ENCODE measurements around the gene LCOR.
"Not testable (repeated sequence)": the region's sequence is repeated elsewhere in the genome, so short reads cannot be mapped to it uniquely, and the experiment has no call there.

The LCOR gene

DNA sequence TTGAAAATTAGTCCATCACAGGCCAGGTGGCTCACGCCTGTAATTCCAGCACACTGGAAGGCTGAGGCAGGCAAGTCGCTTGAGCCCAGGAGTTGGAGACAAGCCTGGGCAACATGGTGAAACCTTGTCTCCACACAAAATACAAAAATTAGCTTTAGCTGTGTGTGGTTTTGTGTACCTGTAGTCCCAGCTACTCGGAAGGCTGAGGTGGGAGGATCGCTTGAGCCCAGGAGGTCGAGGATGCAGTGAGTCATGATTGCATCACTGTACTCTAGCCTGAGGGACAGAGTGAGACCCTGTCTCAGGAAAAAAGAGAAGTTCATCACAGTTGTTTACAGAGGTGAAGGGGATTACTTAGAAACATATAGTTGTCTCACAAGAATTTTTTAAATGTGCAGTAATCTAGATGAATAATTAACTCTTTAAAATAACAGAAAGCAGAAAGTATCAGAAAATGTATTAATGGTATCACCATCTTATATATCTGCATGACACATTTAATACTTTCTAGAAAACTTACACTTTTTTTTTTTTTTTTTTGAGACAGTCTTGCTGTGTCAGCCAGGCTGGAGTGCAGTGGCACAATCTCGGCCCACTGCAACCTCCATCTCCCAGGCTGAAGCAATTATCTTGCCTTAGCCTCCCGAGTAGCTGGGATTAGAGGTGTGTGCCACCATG is 8.9 kb downstream of the LCOR start:
- no peak for DNase-seq (ENCODE audit: low spot score)

DNA sequence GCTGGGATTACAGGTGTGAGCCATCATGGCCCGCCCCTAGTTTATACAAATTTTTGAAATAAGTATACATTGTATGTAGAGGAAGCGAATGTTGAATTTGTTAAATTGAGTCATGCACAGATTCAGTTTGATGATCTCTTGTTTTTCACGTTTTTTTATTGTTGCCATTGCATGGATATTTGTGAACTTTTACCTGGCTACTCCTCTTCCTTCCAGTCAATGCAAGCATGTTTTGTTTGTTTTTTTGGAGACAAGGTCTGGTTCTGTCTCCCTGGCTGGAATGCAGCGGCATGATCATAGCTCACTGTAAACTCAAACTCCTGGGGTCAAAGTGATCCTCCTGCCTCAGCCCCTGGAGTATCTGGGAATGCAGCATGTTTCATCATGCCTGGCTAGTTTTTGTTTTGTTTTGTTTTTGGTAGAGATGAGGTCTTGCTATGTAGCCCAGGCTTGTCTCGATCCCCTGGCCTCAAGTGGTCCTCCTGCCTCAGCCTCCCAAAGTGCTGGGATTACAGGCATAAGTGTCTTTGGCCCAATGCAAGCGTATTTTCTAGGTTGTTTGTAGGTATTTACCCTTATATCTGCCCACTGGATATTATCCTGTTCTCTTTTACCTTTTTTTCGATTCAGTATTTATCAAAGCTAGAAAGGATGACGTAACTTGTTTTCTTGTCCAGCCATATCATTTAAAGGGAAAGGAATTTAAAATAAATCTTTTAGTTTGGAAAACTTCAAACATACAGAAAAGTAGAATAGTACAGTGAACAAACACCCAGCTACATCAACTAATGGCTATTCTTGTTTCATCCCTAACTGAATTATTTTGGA is 11.0 kb downstream of the LCOR start:
- no peak for DNase-seq (ENCODE audit: low spot score)

DNA sequence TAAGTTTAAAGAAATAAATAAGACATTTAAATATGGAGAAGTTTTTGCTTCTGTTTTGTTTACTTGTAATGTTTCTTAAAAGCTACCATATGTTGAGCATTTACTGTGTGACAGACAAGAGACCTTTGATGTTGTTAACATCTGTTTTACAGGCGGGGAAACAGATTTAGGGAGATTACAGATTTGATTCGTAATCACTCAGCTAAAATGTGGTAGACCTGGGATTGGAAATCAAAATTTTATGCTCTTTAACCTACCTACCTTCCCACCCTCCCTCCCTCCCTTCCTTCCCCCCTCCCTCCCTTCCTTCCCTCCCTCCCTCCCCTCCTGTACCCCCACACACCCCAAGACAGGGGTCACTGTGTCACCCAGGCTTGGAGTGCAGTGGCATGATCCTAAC is 11.7 kb downstream of the LCOR start:
- DNase-seq (ENCODE audit: low spot score), result no peak

DNA sequence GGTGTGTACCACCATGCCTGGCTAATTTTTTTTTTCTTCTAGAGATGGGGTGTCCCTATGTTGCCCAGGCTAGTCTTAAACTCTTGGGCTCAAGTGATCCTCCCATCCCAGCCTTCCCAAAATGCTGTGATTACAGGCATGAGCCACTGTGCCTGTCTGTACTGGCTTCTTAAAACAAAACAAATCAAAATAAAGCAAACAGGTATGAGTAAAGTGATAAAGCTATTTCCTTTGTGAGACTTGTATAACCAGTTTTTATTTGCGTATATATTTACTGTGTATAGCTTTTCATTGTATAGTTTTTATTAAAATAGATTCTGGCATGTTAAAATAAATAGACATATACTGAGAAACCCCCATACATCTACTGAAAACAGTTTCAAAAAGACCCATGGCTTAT is 14.3 kb downstream of the LCOR start:
- no peak for DNase-seq (ENCODE audit: low spot score)

DNA sequence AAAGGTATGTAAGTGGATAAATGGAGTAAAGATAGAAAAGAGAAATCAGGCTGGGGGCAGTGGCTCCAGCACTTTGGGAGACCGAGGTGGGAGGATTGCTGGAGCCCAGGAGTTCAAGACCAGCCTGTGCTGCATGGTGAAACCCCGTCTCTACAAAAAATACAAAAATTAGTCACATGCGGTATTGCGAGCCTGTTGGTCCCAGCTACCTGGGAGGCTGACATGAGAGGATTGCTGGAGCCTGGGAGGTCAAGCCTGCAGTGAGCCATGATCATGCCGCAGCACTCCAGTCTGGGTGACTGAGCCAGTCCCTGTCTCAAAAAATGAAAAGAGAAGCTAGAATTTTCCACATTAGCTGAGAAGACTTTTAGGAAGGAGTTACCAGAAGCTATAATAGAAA is 14.8 kb downstream of the LCOR start:
- no peak for DNase-seq (ENCODE audit: low spot score)

DNA sequence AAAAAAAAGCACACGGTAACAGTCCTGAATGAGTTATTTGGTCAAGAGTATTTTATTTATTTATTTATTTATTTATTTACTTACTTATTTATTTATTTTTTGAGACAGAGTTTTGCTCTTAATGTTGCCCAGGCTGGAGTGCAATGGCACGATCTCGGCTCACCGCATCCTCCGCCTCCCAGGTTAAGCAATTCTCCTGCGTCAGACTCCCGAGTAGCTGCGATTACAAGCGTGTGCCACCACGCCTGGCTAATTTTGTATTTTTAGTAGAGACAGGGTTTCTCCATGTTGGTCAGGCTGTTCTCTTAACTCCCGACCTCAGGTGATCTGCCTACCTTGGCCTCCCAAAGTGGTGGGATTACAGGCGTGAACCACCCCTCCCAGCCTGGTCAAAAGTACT is 15.3 kb downstream of the LCOR start:
- not testable (repeated sequence) for DNase-seq (ENCODE audit: low spot score)

DNA sequence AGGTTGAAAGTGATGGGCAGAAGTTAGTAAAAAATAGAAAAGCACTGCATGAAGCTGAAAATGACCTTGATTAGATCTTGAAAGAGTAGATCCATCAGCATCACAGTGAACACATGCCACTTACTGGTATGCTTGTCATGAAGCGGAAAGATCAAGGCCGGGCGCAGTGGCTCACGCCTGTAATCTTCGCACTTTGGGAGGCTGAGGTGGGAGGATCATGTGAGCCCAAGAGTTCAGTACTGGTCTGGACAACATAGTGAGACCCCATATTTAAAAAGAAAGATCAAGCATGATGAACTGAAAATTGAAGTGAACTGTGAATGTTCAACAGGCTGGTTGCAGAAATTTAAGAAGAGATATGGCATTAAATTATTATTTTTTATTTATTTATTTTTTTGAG is 18.0 kb downstream of the LCOR start:
- DNase-seq (ENCODE audit: low spot score), result no peak

DNA sequence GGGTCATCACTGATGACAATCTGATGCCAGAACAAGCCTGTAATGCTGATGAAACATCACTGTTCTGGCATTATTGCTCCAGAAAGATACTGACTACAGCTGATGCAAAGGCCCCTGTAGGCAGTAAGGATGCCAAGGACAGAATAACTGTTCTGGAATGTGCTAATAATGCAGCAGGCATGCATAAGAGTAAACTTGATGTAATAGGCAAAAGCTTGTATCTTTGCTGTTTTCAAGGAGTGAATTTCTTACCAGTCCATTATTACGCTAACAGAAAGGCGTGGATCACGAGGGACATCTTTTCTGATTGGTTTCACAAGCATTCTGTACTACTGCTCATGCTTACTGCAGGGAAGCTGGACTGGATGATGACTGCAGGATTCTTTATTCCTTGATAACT is 18.7 kb downstream of the LCOR start:
- DNase-seq (ENCODE audit: low spot score), result no peak

DNA sequence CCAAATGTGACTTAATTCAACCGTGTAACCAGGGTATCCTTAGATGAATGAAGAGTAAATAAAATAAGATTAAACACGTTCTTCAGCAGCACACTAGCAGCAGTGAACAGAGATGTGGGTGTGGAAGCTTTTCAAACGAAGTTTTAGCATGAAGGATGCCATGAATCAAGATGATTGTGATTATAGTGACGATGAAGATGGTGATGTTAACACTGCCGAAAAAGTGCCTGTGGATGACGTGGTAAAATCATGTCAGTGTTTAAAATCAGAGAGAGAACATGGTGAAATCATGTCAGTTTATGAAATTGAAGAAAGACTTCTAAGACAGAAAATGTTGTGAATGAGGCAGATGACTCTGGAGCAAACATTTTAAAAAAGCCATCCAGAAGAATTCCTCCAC is 19.2 kb downstream of the LCOR start:
- no peak for DNase-seq (ENCODE audit: low spot score)

DNA sequence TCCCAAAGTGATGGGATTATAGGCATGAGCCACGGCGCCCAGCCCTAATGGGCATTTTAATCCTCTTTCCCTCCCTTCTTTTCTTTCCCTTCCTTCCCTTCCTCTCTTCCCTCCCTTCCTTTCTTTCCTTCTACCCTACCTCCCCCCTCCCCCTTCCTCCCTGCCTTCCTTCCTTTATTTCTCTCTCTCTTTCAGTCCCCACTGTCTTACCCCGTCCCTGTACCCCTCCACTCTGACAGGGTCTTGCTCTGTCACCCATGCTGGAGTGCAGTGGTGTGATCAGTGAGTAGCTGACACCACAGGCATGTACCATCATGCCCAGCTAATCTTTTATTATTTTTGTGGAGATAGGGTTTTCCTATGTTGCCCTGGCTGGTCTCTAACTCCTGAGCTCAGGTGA is 24.2 kb downstream of the LCOR start:
- no peak for DNase-seq (ENCODE audit: low spot score)

DNA sequence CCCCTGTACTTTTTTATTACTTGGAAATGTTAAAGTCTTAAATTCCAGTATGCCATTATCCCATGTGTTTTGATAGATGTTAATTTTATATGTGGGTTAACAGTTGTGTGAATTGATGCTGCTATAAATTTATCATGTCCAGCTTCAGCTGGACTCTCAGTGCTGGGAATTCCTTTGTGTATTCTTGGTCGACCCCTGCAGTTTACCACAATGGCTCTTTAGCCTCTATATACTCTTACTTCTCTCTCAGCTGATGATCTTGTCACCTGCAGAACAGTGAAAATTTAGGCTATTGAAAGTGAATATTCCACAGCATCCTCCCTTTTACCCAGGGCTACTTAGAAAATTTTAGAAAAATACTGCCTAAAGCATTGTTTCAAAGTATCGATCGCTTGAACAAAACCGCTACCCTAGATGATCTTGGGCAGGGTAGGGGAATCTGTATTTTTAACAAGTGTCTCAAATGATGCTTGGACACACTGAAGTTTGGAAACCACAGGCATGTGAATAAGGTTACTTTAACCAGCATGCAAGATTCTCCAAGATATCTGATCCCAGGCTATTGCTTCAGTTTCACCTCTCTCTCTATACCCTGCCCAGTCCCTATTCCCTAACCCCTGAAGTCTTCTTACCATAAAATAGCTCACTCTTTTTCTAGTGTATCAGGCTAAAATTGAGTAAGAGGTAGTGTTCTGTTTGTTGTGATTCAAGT is 25.4 kb downstream of the LCOR start:
- no peak for DNase-seq (ENCODE audit: low spot score)

DNA sequence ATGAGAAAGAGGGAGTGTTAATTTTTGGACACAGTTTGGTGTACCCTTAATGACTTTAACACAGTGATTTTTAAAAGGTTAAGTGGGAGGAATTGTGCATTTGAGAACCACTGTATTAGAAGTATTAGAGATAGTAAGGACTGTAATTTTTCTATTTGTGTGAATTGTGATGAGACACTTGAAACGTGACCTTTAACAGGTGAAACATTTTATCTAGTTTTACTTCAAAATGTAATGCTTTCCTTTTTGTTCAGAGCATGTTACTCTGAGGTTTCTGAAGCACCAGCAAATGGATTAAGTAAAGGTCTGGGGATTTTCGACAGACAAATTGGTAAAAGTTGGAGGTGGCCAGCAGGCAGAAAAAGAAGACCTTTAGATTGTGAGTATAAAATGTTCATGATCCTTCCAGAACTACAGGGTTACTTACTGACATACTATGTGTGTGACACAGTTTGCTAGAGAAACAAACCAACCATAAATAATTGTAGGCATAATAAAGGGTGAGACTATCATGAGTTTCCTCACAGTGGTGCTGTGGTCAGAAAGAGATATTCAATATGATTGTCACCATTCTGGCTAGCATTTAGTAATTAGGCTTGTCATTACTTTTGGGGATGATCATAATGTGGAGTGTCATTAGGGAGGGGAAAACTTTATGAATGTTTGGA is 26.1 kb downstream of the LCOR start:
- DNase-seq (ENCODE audit: low spot score), result no peak

DNA sequence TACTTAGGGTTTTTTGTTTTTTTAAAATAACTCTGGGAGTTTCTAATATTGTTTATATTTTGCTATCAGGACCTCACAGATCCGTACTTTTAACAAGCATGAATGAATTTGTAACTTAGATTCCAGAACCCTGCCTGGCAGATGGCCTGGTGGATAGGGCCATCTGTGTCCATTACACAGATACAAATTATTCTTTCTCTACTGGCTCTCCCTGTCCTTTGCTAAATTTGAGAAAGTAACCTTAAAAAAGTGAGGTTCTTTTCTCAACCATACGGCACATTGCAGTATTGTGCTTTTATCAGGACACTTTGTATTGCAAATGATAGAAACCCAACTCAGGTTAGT is 26.6 kb downstream of the LCOR start:
- no peak for DNase-seq (ENCODE audit: low spot score)

DNA sequence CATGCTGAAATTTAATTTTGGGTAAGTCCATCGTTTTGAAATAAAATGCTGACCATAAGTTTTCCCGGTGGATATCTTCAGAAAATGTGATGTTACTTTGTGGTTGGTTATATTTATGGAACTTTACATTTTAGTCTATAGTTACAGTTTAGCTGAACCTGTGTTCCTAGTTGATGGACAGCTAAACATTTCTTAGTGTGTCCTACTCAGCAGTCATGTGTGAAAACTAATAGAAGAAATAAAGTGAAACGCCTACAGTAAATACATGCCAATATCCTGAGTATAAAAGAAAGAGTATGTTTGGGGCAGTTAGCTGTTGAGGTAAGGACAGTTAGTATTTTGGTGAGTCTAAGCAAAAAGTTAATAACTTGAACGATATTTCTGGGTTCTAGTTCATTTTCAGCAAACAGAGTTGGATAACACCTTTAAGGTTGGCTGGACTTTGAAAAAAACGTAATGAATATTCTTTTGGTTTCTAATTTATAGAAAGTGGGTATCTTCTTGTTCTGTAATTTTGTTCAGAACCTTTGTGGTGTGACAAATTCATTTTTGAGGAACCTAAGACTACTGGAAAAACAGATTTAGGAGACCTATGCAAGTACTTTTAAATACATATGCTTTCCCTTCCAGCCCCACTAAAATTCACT is 28.7 kb downstream of the LCOR start:
- DNase-seq (ENCODE audit: low spot score), result no peak

DNA sequence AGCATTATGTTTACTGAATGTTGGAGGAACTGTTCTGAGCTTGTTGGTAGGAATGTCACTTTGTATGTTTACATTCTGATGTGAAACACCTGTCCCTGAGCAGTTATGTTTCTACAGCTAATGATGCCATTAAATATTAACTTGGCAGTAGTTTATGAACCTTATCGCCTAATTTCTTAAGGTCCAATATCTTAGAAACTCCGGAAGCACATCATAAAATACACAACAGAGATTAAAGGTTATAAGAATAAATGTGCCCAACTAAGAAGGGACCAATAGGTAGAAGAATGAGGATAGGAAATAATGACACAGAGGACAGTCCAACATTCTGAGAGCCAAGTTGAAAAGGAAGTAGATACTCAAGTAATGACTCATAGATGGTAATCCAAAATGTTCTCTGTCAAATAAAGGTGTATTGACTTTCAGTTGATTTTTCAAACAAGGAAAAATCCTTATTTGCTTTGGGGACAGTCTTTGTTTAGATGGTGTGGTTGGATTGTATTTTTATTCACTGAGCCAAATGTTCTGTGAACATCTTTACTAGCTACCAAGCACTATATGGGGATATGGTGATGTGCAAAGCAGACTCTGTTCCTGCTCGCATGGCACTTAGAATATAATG is 31.9 kb downstream of the LCOR start:
- DNase-seq (ENCODE audit: low spot score), result no peak

DNA sequence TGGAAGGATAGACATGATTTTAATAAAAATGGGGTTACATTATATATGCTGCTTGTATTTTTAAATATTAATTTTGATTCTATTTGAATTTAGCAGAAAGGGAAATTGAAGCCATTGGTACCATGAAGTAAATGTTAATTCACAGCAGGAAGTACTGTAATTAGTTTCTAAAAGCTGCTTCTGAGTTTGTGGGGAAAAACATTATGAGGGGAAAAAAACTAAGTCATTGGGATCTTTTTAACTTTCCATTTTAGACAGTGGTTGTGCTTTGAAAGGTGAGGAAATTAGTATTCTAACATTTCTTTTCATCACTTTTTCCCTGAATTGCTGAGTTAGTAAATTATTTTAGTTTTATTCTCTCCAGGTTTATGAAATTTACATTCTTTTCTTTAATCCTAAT is 41.0 kb downstream of the LCOR start:
- no peak for DNase-seq (ENCODE audit: low spot score)

DNA sequence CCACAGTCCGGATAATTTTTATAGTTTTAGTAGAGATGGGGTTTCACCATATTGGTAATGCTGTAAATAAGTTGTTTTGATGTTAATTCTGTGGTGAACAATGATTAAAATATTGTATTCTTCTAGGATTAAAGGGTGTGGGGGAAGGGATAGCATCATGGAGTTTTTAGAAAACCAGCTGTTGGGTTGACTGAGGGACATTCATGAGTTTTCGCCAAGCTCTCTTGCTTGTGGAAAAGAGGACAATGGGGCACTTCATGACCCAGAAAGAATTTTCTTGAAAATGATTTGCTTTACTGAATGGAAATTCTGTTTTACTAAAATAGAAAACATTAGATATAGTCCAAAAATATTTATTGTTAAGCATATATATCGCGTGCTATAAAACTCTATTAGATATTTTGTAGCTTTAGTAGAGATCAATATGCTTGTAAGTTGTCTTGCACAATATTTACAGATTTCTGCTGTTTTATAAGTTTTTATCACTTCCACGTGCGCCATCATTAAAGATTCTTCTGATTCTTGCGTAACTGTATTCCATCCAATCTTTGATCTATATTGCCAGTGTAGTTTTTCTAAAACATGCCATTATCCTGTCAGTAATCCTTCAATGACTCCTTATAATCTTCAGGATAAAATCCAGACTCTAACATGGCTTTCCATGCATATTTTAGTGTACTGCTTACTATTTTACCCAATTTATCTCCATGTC is 41.8 kb downstream of the LCOR start:
- DNase-seq (ENCODE audit: low spot score), result no peak

DNA sequence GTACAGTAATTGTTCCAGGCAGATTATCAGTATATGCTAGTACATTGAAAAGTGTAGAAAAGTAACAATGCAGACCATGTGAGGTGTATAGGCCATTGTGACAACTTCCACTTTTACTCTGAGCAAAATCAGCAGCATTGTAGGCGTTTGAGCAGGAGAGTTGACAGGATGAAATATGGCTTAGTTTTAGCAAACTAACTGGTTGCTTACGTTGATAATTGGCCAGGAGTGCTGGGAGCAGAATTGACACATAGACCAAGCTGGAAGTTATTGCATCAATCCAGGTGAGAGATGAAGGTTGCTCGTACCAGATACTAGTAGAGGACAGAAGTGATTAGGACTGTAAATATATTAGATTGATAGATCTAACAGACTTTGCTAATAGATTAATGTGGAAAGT is 46.0 kb downstream of the LCOR start:
- no peak for DNase-seq (ENCODE audit: low spot score)

DNA sequence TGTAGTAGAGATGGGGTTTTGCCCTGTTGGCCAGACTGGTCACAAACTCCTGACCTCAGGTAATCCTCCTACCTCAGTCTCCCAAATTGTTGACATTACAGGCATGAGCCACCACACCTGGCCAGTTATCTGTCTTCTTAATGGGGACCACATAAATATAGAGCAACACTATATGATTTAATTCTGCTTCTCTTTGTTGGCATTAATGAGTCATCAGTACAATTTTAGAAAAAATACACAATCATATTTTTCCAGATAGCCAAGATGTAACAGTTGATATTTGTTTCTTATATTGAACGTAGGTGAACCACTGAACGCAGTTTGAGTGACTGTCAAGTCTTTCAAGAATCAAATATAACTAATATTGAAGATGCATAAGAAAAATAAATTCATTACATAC is 48.5 kb downstream of the LCOR start:
- no peak for DNase-seq (ENCODE audit: low spot score)

DNA sequence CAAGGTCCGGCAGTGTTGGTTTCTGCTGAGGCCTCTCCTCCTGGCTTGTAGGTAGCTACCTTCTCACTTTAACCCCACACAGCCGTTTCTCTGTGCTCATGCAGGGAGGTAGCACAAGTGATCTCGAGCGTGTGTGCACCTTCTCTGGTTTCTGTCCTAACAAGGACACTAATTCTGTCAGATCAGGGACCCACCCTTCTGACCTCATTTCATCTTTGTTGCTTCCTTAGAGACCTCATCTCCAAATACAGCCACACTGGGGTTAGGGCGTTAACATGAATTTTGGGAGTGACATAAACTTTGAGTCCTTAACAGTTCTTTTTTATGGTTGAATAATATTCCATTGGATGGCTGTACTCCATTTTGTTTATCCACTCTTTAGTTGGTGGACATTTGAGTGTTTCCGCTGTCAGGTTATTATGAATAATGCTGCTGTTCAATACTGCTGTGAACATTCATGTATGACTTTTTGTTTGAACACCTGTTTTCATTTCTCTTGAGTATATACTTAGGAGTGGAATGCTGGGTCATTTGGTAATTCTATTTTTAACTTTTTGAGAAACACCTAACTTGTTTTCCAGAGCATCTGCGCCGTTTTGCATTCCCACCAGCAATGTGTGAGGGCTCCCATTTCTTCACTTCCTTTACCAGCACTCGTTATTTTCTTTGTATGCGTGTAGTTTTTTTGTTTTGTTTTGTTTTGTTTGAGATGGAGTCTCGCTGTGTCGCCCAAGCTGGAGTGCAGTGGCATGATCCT is 57.5 kb downstream of the LCOR start:
- DNase-seq (ENCODE audit: low spot score), result no peak

DNA sequence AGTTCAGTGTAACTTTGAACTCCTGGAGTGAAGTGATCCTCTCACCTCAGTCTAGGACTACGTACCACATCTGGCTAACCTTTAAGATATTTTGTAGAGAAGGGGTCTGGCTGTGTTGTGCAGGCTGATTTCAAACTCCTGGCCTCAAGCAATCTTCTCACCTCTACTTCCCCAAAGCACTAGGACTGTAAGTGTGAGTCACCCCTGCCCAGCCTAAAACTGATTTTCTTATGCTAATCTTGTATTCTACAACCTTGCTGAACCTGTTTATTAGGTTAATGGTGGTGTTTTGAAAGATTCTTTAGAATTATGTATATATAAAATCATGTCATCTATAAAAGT is 58.0 kb downstream of the LCOR start:
- DNase-seq (ENCODE audit: low spot score), result no peak
